HG03159 (cell line): ENCODE data around the gene DRD4.

Experiments used
- ATAC-seq: cut with Tn5 transposase; IDR thresholded peaks from one replicate; pipeline ENCODE4 v1.9.1; 2021; ENCODE audit warnings: mild to moderate bottlenecking, moderate library complexity; ENCODE audit not compliant: unreplicated experiment

The DRD4 gene

DNA sequence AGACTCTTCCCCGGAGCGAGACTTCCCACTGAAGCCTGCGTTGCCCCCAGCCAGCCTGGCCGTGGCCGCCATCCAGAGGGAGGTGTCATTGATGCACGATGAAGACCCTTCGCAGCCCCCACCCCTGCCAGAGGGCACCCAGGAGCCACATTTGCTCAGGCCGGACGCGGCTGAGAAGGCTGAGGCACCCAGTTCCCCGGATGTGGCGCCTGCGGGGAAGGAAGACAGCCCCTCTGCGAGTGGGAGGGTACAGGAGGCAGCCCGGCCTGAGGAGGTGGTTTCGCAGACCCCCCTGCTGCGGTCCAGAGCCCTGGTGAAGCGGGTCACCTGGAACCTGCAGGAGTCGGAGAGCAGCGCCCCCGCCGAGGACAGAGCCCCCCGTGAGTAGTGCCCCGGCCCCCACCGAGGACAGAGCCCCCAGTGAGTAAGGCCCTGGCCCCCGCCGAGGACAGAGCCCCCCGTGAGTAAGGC lies 27.7 kb upstream of the DRD4 start:
- ATAC-seq = no peak

DNA sequence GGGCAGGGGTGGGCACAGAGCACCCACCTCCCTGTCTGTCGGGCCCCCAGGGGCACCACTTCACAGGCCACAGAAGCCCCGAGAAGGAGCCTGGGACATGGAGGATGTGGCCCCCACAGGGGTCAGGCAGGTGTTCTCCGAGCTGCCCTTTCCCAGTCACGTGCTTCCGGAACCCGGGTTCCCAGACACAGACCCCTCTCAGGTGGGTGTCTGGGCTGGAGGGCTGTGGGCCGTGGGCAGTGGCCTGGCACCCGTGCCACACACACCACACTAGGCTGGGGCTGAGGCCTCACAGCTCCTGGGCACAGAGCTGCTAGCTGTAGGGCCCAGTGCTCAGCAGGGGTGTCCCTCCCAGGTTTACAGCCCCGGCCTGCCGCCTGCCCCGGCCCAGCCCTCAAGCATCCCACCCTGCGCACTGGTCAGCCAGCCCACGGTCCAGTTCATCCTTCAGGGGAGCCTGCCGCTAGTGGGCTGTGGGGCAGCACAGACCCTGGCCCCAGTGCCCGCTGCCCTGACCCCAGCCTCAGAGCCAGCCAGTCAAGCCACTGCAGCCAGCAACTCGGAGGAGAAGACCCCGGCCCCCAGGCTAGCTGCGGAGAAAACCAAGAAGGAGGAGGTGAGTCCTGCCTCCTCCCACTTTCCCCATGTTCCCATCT lies 26.8 kb upstream of the DRD4 start:
- ATAC-seq = no peak

DNA sequence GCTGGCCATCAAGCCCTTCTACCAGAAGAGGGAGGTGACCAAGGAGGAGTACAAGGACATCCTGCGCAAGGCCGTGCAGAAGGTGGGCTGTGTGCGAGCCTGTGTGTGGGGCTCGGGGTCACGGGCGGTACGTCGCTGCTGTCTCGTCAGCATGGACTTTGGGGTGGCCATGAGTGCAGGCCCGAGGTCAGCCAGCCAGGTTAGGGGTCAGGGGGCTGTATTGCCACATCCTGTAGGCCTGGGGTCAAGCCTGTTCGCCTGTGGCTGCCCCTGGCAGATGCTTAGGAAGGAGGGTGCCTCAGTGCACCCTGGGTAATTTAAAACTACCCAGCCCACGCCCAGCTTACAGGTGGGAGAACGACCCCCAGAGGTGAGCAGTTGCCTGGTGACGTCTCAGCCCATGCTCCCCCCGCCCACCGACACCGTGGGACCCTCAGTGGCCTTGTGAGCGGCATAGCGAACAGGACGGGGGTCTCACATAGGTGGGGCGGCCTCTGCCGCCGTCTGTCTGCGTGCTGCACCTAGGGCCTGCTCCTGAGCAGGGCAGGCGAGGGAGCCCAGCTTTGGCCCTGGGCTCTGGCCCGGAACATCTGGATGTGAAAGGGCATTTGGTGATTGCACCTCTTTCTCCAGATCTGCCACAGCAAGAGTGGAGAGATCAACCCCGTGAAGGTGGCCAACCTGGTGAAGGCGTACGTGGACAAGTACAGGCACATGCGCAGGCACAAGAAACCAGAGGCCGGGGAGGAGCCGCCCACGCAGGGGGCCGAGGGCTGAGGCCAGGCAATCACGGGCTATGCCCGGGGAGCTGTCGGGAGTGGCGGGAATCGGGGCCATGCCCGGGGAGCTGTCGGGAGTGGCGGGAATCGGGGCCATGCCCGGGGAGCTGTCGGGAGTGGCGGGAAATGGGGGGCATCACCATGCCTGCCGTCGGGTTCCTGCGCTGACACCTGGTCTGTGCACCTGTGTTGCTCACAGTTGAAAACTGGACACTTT lies 25.8 kb upstream of the DRD4 start:
- ATAC-seq = no peak

DNA sequence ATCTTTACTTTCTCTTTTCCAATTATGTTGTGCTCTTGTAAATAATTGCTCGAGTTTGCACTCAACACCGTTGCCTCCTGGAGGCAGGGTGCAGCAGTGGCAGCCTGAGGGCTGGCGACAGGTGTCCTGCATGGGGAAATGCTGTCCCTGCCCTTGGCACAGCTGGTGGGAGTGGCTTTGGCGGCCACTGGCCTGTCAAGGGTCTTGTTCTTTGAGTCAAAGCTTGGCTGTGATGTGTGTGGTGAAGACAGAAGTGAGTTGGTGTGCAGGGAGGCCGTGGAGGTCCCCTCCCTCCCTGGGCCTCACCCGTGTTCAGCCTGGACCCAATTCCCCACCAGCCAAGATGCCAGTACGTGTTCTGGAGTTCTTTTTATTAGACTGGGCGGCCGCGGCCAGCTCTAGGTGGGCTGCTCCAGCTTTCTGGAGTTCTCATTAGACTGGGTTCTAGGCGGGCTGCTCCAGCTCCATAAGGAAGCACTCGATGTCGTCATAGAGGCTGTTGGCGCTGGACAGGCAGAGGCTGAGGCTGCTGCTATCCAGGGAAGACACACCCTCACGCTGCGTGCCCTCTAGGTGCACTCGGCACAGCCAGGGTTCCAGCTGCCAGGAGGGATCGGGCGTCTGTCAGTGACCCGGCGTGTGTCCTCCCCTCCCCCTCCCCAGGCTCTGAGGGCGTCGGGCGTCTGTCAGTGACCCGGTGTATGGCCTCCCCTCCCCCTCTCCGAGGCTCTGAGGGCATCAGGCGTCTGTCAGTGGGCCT lies 24.7 kb upstream of the DRD4 start:
- ATAC-seq = no peak

DNA sequence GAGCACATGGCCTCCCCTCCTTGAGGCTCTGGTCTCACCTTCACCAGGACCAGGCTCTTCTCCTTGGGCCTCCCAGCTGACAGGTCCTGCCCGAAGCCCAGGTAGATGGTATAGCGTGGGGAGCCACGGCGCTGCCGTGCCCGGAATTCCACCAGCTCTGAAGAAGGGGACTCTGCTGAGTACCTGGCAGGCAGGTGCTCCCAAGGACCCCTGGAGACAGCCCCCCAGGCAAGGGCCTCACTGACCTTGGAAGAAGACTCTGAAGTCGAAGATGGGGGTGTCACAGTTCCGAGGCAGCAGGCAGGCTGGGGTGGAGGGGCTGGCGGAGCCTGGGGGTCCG lies 24.1 kb upstream of the DRD4 start:
- ATAC-seq = no peak

DNA sequence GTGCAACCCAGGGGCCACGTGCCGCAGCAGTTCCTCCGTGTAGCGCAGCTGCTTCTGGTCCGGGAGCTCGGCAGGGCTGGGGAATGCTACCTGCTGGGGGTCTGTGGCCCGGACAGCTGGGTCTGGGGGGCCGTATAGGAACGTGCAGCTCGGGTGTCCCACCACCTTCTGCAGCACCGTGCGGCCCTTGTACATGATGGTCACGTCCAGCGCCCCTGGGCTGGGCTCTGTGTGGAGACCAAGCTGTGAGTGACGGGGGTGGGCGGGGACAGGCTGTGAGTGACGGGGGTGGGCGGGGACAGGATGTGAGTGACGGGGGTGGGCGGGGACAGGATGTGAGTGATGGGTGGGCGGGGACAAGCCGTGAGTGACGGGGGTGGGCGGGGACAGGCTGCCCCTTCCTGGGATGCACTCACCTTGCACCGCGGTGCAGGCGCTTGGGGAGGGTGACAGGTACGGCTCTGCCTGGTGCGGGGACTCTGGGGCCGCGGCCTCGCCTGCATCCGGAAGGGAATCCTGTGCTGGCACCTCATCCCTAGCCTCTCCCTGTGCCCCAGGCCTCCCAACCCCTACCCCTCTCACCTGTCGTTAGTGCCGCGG lies 23.6 kb upstream of the DRD4 start:
- no peak for ATAC-seq

DNA sequence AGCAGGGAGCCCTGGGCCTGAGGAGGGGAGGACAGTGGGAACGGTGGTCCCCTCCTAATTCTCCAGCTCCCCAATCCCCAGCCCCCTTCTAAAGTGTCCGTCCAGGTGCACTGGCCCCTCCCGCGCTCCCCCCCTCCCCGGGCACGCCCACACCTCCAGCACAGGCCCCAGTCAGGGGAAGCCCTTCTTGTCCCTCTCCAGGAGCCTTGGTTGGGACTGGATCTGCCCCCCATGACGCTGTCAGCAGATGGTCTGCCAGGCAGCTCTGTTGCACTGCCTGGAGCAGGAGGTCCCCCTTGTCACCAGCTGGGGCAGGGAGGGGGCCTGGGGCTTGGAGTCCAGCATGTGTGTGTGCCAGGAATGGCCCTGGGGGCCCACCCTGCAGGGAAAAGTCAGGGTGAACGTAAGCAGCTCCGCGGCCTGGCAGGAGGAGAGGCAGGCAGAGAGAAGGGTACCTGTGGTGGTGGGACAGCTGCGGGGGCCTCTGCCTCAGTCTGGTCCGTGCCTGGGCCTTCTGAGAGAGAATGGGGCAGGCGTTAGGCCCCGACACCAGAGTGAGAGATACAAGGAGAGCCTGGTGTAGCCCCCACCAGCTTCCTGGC lies 22.9 kb upstream of the DRD4 start:
- ATAC-seq = no peak

DNA sequence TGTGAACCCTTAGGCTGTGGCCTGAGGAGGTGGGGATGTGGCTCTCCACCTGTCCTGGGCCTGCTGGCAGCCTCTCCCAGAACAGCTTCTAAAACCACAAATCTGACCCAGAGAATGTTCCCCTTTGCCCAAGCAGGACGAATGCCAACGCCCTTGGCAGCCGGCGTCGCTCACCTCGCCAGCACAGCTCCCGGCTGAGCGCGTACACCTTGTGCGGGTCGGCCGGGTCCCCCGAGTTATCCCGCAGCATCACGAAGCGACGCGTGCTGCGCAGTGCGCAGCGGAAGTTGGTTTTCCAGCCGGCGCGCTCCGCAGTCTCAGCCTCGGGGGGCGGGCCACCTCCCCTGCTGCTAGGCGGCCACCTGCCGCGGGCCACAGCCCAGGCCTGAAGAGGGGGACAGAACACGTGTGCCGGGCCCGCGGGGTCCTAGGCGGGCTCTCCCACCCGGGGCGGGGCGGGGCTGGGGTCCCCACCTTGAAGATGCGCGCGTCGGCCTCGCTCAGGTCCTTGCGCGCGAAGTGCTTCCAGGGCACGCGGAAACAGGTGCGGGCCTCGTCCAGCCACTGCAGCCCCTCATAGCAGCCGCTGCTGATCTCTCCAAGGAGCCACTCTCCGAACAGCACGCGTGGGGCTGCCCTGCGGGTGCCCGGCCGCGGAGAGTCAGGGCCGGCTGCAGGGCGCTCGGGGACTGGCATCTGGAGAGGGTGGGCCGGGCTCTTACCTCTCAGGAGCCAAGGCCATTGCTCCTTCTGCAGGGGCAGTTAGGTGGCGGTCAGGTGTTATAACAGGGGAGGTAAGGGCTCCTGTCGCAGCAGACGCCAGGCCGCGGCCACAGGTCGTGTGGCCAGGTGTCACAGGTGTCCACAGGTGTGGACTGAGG lies 22.2 kb upstream of the DRD4 start:
- ATAC-seq = no peak

DNA sequence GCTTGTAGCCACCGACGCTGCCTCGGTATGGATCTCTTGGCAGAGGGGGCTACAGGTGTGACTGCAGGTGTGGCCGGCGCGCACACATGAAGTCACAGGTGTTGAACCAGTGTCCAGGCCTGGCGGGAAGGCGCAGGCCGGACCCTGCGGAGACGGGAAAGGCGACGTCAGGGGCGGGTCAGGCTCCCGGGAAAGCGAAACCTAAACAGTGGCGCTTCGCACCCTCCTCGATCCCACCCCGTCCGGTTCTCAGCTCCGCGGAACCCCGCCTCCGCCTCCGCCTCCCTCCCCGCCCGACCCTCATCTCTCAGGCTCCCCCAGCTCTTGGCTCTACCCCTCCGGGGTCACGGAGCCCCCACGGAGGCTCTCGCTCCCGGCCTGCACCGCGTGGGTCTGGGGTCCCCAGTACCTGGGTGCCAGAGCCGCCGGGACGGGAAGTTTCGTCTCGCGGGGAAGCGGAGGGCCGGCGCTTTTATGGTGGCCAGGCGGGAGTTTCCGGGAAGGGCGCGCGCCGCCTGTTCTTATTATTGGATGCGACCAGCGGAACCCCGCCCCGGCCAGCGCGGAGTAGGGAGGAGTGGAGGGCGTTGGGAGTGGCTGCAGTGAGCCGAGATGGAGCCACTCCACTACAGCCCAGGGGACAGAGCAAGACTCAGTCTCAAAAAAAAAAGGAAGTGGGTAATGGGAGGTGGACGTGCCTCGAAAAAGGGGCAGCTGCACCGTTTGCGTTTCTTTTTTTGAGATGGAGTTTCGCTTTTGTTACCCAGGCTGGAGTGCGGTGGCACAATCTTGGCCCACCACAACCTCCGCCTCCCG lies 21.4 kb upstream of the DRD4 start, which contains the start of gene IRF7:
IRF7 (minus strand) TSS at position 447 of the 816 bp plus-strand sequence. CDS start 586 bp downstream, outside the sequence.
- peak; percentile 80 for ATAC-seq

DNA sequence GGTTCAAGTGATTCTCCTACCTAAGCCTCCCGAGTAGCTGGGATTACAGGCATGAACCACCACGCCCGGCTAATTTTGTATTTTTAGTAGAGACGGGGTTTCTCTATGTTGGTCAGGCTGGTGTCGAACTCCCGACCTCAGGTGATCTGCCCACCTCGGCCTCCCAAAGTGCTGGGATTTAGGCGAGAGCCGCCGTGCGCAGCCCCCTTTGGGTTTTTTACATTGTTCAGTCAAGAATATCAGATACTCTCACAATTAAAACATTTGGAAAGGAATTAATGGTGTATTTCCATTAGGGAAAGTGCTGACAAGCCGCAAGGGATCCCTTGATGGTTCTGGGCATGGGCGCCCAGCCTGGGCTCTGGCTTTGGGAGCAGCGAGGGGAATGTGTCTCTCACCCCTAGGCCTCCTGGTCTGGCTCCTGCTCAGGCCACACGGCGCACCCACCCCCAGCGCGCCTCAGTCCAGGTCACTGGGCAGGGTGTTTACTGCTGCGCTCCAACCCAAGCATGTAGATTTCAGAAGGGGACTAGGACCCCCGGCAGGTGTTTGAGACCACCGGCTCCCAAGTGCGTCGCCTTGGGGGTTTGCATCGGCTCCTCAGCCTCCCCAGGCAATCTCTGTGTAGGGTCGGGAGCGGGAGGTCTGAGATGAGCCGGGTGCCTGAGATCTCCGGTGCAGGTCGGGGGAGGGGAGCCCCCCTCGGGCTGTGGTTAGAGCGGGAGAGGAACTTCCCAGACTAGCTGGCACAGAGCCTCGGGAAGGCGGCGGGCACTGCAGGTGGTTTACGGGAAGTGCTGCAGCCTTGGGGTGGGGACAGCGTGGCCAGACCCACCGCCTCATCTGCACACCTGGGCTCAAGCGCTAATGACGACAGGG lies 20.5 kb upstream of the DRD4 start:
- no peak for ATAC-seq

DNA sequence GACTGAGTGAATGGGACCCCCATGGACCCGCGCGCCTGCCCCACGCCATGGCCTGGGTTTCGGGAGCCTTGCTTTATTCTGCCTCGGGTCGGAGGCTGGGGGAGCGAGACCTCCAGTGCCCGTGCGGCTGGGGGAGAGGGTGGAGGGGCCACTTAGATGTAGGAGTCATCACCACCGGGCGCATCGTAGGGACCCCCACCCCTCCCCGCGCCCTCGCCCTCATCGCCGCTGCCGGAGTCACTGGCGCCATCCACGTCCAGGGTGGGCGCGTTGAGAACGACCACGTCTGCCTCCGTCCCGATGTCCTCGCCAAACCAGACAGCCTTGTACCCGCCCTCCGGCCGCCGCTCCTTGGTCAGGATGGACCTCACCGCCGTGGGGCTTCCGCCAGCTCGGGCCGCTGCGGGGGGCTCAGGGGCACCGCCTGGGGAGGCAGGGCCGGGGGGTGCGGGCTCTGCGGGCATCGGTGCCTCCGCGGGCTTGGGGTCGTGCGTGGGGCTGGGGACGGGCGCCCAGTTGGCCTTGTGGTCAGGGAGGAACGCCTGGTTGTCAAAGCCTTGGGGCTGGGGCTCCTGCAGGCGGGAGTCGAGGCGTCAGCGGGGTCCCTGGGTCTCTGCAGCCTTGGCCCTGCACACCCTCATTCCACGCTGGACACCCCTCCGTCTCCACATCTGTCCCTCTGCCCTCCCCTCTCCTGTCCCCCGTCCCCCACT lies 19.7 kb upstream of the DRD4 start:
- ATAC-seq = no peak

DNA sequence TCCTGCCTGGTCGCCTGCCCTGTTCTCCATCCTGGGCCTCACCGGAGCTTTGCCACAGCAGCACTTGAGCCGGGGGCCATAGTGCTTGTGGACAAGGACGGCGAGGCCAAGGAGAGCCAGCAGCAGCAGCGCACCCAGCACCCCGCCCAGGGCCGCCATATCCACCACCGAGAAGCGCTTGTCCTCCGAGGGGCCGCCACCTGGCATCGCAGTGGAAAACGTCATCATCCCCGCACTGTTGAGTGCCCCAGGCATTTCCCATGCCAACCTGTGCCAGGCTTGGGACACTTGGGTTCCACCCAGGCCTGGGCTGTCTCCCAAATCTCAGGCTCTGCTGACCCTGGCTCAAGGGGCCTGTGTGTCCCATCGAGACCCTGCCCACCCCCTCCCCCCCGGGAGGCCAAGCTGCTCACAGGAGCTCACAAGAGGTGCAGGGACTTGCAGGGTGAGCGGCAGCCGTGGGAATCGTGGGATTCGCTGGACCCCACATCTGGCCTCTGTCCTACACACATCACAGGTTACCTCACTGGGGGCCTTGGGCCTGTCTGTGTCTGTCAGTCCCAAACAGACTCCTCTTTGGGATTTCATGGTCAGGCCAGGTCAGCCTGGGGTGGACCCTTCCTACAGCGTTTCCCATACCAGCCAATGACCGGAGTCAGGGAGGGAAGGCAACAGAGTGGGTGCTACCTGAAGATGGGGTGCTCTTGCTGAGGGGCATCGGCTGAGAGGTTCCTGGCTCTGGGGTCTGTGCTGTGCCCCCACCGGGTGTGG lies 19.0 kb upstream of the DRD4 start:
- no peak for ATAC-seq

DNA sequence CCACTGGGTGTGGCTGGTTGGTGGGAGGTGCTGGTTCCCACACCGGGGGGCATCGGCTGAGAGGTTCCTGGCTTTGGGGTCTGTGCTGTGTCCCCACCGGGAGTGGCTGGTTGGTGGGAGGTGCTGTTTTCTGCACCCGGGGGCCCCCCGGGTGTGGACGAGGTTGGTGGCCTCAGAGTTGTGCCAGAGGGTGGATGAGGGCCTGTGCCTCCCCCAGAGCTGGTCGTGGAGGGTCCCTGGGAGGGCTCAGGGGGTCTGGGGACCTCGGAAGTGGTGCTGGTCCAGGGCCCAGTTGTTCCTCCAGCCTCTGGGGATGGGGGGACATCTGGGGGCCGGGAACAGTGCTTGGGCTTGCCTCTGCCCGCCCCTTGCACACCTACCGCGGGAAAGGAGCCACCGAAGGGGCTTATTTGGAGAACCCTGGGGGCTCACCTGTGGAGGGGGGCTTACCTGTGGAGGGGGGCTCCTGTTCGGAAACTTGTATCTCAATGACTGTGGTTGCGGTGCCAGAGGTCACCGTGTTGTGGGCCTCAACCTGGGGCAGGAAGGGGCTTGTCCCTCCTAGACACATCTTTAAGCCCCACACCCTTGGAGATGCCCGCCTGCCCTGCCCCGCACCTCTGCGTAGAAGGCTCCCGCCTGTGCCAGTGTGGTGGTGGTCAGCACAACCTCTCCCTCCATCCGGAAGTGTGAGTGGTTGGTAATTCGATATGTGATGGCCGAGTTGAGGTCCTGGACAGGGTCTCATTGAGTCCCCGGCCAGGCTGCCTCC lies 18.0 kb upstream of the DRD4 start:
- no peak for ATAC-seq

DNA sequence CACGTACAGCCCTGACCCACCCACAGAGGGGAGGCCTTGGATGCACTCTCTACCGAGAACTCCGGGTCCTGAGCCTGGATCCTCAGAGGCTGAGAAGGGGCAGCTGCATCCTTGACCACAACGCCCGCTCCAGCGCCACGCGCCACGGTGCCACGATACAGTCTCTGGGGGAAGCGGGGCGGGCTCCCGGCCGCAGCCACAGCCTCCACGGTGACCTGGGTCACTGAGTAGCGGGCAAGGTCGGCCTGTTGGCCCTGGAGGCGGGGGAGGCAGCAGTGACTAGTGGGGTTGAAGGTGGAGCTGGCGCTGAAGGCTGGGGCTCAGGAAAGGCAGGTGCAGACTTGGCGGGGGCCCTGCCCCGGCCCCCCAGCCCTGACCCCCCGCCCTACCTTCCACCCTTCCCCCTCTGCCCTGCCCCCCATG lies 17.4 kb upstream of the DRD4 start:
- no peak for ATAC-seq

DNA sequence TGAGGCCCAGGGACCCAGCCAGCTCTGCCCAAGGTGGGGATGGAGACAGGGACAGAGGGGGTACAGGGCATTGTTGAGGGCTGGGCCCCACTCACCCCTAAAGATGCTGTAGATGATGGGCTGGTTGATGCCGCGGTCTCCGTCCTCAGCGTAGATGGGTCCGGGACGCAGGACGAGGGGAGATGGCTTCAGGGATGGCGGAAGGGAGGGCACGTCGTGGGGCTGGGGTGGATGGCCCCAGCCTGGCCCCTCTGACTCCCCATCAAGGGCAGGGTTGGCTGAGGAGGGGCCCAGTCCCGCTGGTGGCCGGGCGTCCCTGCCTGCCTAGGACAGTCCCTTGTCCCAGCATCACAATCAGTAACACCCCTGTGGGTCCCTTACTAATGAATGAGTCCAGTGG lies 16.9 kb upstream of the DRD4 start:
- ATAC-seq = no peak
